ENCODE results near the gene CTNNA2.

The CTNNA2 gene

DNA sequence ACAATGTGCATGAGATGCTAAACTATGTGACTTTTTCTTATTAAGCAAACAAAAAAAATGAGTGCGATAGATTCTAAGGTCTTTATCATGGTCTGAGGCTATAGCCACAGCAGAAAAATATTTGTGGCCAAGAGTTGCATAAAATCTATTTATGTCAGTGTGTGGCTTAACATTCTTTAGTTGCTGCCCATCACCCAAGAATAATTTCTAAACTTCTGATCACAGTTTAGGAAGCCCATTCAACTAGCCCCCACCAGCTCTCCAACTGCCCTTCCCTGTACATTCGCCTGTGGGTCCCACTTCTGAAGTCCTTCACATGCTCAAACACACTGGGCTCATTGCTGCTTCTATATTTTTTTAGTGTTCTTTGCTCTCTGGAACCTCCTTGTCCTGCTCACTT lies 107.1 kb downstream of the CTNNA2 start:
- Histone ChIP-seq H3K4me2 (ENCODE audit: low read length) (no peak overlapping the region), H2AFZ (no peak overlapping the region), H3K27me3 (ENCODE audit: control insufficient read depth, insufficient read depth, low read length) (no peaks in the 10 kb centered on the region), H3K4me3 (ENCODE audit: low read depth, low read length) (no peak overlapping the region), H3K79me2 (no peaks in the 10 kb centered on the region), H3K27ac (no peak overlapping the region), H3K9me3 (ENCODE audit: control insufficient read depth, low read length) (no peaks in the 10 kb centered on the region), H3K9ac (no peak overlapping the region), H3K36me3 (ENCODE audit: control insufficient read depth, insufficient read depth, low read length) (no peaks in the 10 kb centered on the region), H3K4me1 (no peaks in the 10 kb centered on the region)
- TF ChIP-seq, protein P1, sequence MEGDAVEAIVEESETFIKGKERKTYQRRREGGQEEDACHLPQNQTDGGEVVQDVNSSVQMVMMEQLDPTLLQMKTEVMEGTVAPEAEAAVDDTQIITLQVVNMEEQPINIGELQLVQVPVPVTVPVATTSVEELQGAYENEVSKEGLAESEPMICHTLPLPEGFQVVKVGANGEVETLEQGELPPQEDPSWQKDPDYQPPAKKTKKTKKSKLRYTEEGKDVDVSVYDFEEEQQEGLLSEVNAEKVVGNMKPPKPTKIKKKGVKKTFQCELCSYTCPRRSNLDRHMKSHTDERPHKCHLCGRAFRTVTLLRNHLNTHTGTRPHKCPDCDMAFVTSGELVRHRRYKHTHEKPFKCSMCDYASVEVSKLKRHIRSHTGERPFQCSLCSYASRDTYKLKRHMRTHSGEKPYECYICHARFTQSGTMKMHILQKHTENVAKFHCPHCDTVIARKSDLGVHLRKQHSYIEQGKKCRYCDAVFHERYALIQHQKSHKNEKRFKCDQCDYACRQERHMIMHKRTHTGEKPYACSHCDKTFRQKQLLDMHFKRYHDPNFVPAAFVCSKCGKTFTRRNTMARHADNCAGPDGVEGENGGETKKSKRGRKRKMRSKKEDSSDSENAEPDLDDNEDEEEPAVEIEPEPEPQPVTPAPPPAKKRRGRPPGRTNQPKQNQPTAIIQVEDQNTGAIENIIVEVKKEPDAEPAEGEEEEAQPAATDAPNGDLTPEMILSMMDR (IDR thresholded peaks at IDR 0.05) = no peak

DNA sequence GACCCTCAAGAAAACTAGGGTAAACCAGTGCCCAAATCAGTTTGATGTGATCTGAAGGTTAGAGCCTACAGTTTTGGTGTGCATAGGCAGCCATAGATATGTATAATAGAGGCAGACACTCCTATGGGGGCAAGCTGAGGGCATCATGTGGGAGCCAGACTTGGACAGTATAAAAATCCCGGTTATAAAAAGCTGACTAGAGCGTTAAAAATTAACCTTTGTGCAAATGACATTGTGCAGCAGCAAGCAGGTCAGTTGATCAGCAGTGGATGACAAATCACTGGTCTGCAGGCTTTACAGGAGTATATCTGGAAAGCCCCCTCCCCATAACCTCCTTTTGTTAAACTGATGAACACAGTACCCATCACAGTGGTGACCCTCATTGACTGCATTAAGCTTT lies 107.8 kb downstream of the CTNNA2 start:
- Histone ChIP-seq H3K4me1 (no peaks in the 10 kb centered on the region), H3K4me3 (ENCODE audit: low read depth, low read length) (no peak overlapping the region), H2AFZ (no peak overlapping the region), H3K36me3 (ENCODE audit: control insufficient read depth, insufficient read depth, low read length) (no peaks in the 10 kb centered on the region), H3K79me2 (no peaks in the 10 kb centered on the region), H3K27me3 (ENCODE audit: control insufficient read depth, insufficient read depth, low read length) (no peaks in the 10 kb centered on the region), H3K9me3 (ENCODE audit: control insufficient read depth, low read length) (no peaks in the 10 kb centered on the region), H3K27ac (no peak overlapping the region), H3K4me2 (ENCODE audit: low read length) (no peak overlapping the region), H3K9ac (no peak overlapping the region)
- TF ChIP-seq, protein P1 (IDR thresholded peaks at IDR 0.05) = no peak

DNA sequence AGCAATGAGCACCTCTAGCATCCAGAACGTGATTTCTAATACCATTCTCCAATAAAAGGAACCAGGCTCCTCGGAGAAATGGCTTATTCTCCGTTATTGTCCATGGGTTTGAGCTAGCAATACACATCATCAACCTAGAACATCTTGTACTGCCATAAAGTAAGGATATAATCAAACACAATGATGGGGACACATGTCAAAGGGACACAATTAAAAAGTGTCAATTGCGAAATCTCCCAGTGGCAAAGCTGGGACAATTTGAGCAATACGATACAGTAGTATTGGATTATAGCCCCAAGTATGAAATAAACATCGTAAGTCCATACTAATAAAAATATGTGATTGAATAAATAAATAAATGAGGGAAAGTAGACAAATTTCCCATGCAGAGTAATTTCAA lies 108.4 kb downstream of the CTNNA2 start:
- TF ChIP-seq, protein P1 (IDR thresholded peaks at IDR 0.05) = no peak
- Histone ChIP-seq H3K4me3 (ENCODE audit: low read depth, low read length) (no peak overlapping the region), H3K4me2 (ENCODE audit: low read length) (no peak overlapping the region), H3K27ac (no peak overlapping the region), H2AFZ (no peak overlapping the region), H3K79me2 (no peaks in the 10 kb centered on the region), H3K36me3 (ENCODE audit: control insufficient read depth, insufficient read depth, low read length) (no peaks in the 10 kb centered on the region), H3K9ac (no peak overlapping the region), H3K9me3 (ENCODE audit: control insufficient read depth, low read length) (no peaks in the 10 kb centered on the region), H3K4me1 (no peaks in the 10 kb centered on the region), H3K27me3 (ENCODE audit: control insufficient read depth, insufficient read depth, low read length) (no peaks in the 10 kb centered on the region)

DNA sequence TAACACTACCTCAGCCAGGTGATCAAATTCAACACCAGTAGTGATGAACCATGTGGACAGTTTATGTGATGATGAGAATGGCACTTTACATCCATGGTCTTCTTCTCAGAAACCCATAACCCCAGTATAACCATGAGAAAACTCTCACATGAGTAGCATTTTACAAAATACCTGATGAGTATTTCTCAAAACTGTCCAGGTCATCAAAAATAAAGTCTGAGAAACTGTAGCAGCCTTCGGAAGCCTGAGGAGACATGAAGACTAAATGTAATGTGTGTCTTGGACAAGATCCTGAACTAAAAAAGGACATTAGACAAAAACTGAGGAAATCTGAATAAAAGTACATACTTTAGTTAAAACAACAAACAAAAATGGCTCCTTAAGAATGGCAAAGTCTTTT lies 108.9 kb downstream of the CTNNA2 start:
- no peak overlapping the region for H3K4me3 ChIP-seq (ENCODE audit: low read depth, low read length)
- H2AFZ ChIP-seq = no peak overlapping the region
- TF ChIP-seq, protein P1 (IDR thresholded peaks at IDR 0.05) = no peak

DNA sequence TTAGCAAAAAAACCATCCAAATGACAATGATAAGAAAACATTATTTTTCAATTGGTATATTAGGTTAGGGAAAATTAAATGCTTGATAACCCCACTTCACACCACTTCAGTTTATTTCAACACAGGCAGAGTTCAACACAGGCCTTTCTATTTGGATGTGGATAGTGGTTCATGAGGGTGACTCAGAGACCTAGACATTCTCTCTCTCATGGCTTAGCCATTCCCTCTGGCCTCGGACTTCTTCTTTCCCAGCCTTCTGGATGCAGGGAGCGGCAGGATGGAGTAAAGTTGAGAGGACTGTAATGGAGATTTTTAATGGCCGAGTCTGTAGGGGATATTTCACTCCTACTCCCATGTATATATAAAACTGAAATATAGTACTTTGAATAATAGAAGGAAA lies 109.7 kb downstream of the CTNNA2 start:
- H3K36me3 ChIP-seq (ENCODE audit: control insufficient read depth, insufficient read depth, low read length) = no peaks in the 10 kb centered on the region
- H3K27me3 ChIP-seq (ENCODE audit: control insufficient read depth, insufficient read depth, low read length) = no peaks in the 10 kb centered on the region
- H3K27ac ChIP-seq = no peak overlapping the region
- TF ChIP-seq, protein P1 (IDR thresholded peaks at IDR 0.05) = no peak
- H3K4me3 ChIP-seq (ENCODE audit: low read depth, low read length) = no peak overlapping the region
- H3K9me3 ChIP-seq (ENCODE audit: control insufficient read depth, low read length) = no peaks in the 10 kb centered on the region
- no peak overlapping the region for H3K4me2 ChIP-seq (ENCODE audit: low read length)
- no peaks in the 10 kb centered on the region for H3K4me1 ChIP-seq
- H3K79me2 ChIP-seq = no peaks in the 10 kb centered on the region
- H3K9ac ChIP-seq = no peak overlapping the region
- H2AFZ ChIP-seq = no peak overlapping the region

More for the DNA sequence above, 108.9 kb downstream of the CTNNA2 start:
- Histone ChIP-seq H3K4me1 (no peaks in the 10 kb centered on the region), H3K36me3 (ENCODE audit: control insufficient read depth, insufficient read depth, low read length) (no peaks in the 10 kb centered on the region), H3K9me3 (ENCODE audit: control insufficient read depth, low read length) (no peaks in the 10 kb centered on the region), H3K27ac (no peak overlapping the region), H3K79me2 (no peaks in the 10 kb centered on the region), H3K9ac (no peak overlapping the region), H3K4me2 (ENCODE audit: low read length) (no peak overlapping the region), H3K27me3 (ENCODE audit: control insufficient read depth, insufficient read depth, low read length) (no peaks in the 10 kb centered on the region)

Measured in parathyroid adenoma (tissue), 2 donors.